Stomach (tissue), 9 donors: ENCODE measurements around the gene CLEC16A. TPM values are rescaled to one million over a fixed set of nuclear protein-coding genes. Genes with fewer than 3 reads are reported as not detected.
A peak's percentile ranks its signal among the peaks of the same experiment; 100 is the strongest.

Source experiments
- DNase-seq, 2 donors: peaks; one replicate each; pipeline versions ENCODE4 v3.0.0 to v3.0.0-alpha.2; 2013 to 2019
- H3K27ac ChIP-seq, 5 donors: fragments of 200-600 bp in 4 of 5; sonication (generic) in 4 of 5; one replicate each; pipeline ENCODE4 v1.5.1; 2013 to 2019; ENCODE audit warnings: mild to moderate bottlenecking in 1 of 5, moderate library complexity in 1 of 5
- H3K27me3 ChIP-seq, 3 donors: fragments of 200-600 bp; sonication (generic); one replicate each; pipeline ENCODE4 v1.5.1; 2017 to 2019; ENCODE audit warnings: mixed run types in 1 of 3
- H3K36me3 ChIP-seq, 4 donors: fragments of 200-600 bp; sonication (generic); 1 replicate in 3 of 4; 2 replicates in 1 of 4; pipeline ENCODE4 v1.5.1; 2016 to 2019
- H3K4me1 ChIP-seq, 4 donors: fragments of 200-600 bp; sonication (generic); one replicate each; pipeline ENCODE4 v1.5.1; 2016 to 2019
- H3K4me3 ChIP-seq, 4 donors: fragments of 200-600 bp; sonication (generic) in 3 of 4; one replicate each; pipeline ENCODE4 v1.5.1; 2016 to 2019; ENCODE audit warnings: mild to moderate bottlenecking in 1 of 4
- H3K9me3 ChIP-seq, 4 donors: fragments of 200-600 bp; sonication (generic); one replicate each; pipeline ENCODE4 v1.5.1; 2016 to 2019
- CTCF ChIP-seq, 7 experiments: fragments of 450-650 bp in 4 of 7; fragments of 200-600 bp in 3 of 7; sonication (generic) in 3 of 7; IDR thresholded peaks; one replicate each; pipeline ENCODE4 v1.5.1; 2016 to 2019; ENCODE audit warnings: antibody characterized with exemption in 7 of 7, control low read depth in 2 of 7, mild to moderate bottlenecking in 1 of 7
- EP300 ChIP-seq: sonication (generic); formaldehyde crosslinking; IDR thresholded peaks from one replicate; pipeline ENCODE4 v1.6.1; 2017; ENCODE audit warnings: antibody characterized with exemption
- POLR2A ChIP-seq, 4 donors: fragments of 450-650 bp; IDR thresholded peaks; one replicate each; pipeline ENCODE4 v1.6.1; 2016; ENCODE audit warnings: antibody characterized with exemption in 4 of 4, control low read depth in 2 of 4, mild to moderate bottlenecking in 1 of 4, moderate library complexity in 1 of 4
- POLR2AphosphoS5 ChIP-seq, 3 donors: sonication (generic); formaldehyde crosslinking; IDR thresholded peaks; one replicate each; pipeline ENCODE4 v1.6.1; 2016; ENCODE audit warnings: antibody characterized with exemption in 3 of 3
- WGBS, 5 donors: extraction: QIAGEN DNeasy Blood & Tissue Kit in 3 of 5; methylation state at CpG; one replicate each; pipeline versions ENCODE4 v1.1.5 to v1.1.7; 2013 to 2018; 5-methylcytosine and 5-hydroxymethylcytosine counted together
- intact Hi-C: fragments of 100-400 bp; cut with DNase I; formaldehyde crosslinking; loops from one replicate; pipeline ENCODE4 v1.15.1; 2023; ENCODE audit warnings: low total_unique reads
- polyA plus RNA-seq, 3 donors: library from polyadenylated mRNA; stranded (reverse); fragments of 200-250 nt; gene quantifications; one replicate each; pipeline ENCODE4 v1.2.3, GENCODE V29; 2013
- total RNA-seq, 5 donors: library from RNA; depleted of rRNA; stranded (reverse); fragments of >200 nt; gene quantifications; one replicate each; pipeline versions ENCODE4 v1.1.0 to v1.2.3, GENCODE V29; 2014 to 2016
- donor health status: healthy with polysubstance abuse.
- donor health status: Bipolar disorder and iron deficiency.
- donor health status: healthy.

CLEC16A gene
- total and polyA plus RNA-seq, 8 donors: 5.8 to 176 (median 21.8) TPM

- no peak for TF ChIP-seq EP300
- TF ChIP-seq POLR2A (IDR thresholded peaks at IDR 0.05): no peak
- Histone ChIP-seq H3K4me3 (no peak overlapping the region), H3K4me1 (peaks cover 0 to 18% (median 8%) of the 10 kb centered on the region in 4 donors), H3K9me3 (no peaks in the 10 kb centered on the region), H3K27me3 (no peaks in the 10 kb centered on the region), H3K36me3 (peaks cover 0 to under 1% (median 0%) of the 10 kb centered on the region in 4 donors), H3K27ac (no peak overlapping the region)
- intact Hi-C loops: no loop called here
- DNase-seq: no peak
- 87 to 92% (median 87%) methylated on average over 13 of the region's 13 CpGs for WGBS, 5 donors
These were observed 211.0 kb downstream of the CLEC16A start for GRCh38 chr16:11155284-11155806.

GRCh38 chr16:11156401-11156800 lies 212.0 kb downstream of the CLEC16A start:
- Histone ChIP-seq H3K27me3 (no peaks in the 10 kb centered on the region), H3K36me3 (no peaks in the 10 kb centered on the region), H3K4me1 (peaks cover 0 to 14% (median 8%) of the 10 kb centered on the region in 4 donors), H3K9me3 (no peaks in the 10 kb centered on the region), H3K4me3 (no peak overlapping the region), H3K27ac (no peak overlapping the region)
- no peak for TF ChIP-seq CTCF (IDR thresholded peaks at IDR 0.05)
- TF ChIP-seq POLR2AphosphoS5 (IDR thresholded peaks at IDR 0.05): no peak
- no peak for TF ChIP-seq POLR2A (IDR thresholded peaks at IDR 0.05)
- no peak for TF ChIP-seq EP300
- 92 to 96% (median 94%) methylated on average over 5 to 9 of the region's 9 CpGs for WGBS, 5 donors
- intact Hi-C loops: no loop called here
- DNase-seq: no peak

- 85 to 97% (median 89%) methylated on average over 7 of the region's 7 CpGs for WGBS, 5 donors
- TF ChIP-seq EP300 (no peak), POLR2A (IDR thresholded peaks at IDR 0.05) (no peak), POLR2AphosphoS5 (IDR thresholded peaks at IDR 0.05) (no peak), CTCF (IDR thresholded peaks at IDR 0.05) (no peak)
- H3K27ac ChIP-seq: no peak overlapping the region
- no peaks in the 10 kb centered on the region for H3K27me3 ChIP-seq
- peaks cover 0 to 19% (median 9%) of the 10 kb centered on the region in 4 donors for H3K4me1 ChIP-seq
- no peak overlapping the region for H3K4me3 ChIP-seq
- intact Hi-C loops: no loop called here
- no peaks in the 10 kb centered on the region for H3K9me3 ChIP-seq
- no peaks in the 10 kb centered on the region for H3K36me3 ChIP-seq
- no peak for DNase-seq
These were observed 212.8 kb downstream of the CLEC16A start for GRCh38 chr16:11157143-11157542.

GRCh38 chr16:11158018-11158417 lies 213.7 kb downstream of the CLEC16A start:
- intact Hi-C loops: no loop called here
- H3K36me3 ChIP-seq: no peaks in the 10 kb centered on the region
- H3K4me1 ChIP-seq: peaks cover 0 to 23% (median 14%) of the 10 kb centered on the region in 4 donors
- H3K27me3 ChIP-seq: no peaks in the 10 kb centered on the region
- WGBS, 5 donors: 82 to 92% (median 87%) methylated on average over 12 of the region's 12 CpGs
- no peak overlapping the region for H3K4me3 ChIP-seq
- H3K27ac ChIP-seq: no peak overlapping the region
- no peaks in the 10 kb centered on the region for H3K9me3 ChIP-seq
- DNase-seq: no peak
- TF ChIP-seq CTCF (IDR thresholded peaks at IDR 0.05): no peak

- H3K27ac ChIP-seq: peak overlapping the region in 2 of 5 donors; percentile 1 to 40
- no peak for DNase-seq
- H3K9me3 ChIP-seq: no peaks in the 10 kb centered on the region
- H3K4me3 ChIP-seq: no peak overlapping the region
- H3K4me1 ChIP-seq: peaks cover under 1 to 35% (median 19%) of the 10 kb centered on the region in 4 donors
- WGBS, 5 donors: 71 to 92% (median 89%) methylated on average over 4 of the region's 4 CpGs
- no peaks in the 10 kb centered on the region for H3K27me3 ChIP-seq
- TF ChIP-seq EP300 (no peak), POLR2AphosphoS5 (IDR thresholded peaks at IDR 0.05) (no peak)
- H3K36me3 ChIP-seq: no peaks in the 10 kb centered on the region
- intact Hi-C loops: no loop called here
These were observed 214.9 kb downstream of the CLEC16A start for GRCh38 chr16:11159282-11159681.
